ENCODE data around the gene TTYH2.

TTYH2 gene

GRCh38 chr17:74216505-74216904 is 3.1 kb downstream of the TTYH2 start:
- H3K27me3 ChIP-seq (ENCODE audit: control insufficient read depth, insufficient read depth, low read length), result peaks cover 46% of the 10 kb centered on the region
- no peaks in the 10 kb centered on the region for H3K9me3 ChIP-seq (ENCODE audit: control insufficient read depth, insufficient read depth, low read depth, low read length)
- H3K36me3 ChIP-seq (ENCODE audit: control insufficient read depth, insufficient read depth, low read length), result no peaks in the 10 kb centered on the region
- H3K27ac ChIP-seq (ENCODE audit: low read depth, low read length), result no peak overlapping the region
- no peak overlapping the region for H3K4me3 ChIP-seq (ENCODE audit: low read depth, low read length)
- peaks cover 14% of the 10 kb centered on the region for H3K4me1 ChIP-seq (ENCODE audit: control insufficient read depth, insufficient read depth, low read length)
- H3K9ac ChIP-seq (ENCODE audit: low read length), result no peak overlapping the region

- H3K36me3 ChIP-seq (ENCODE audit: control insufficient read depth, insufficient read depth, low read length), result no peaks in the 10 kb centered on the region
- no peak overlapping the region for H3K4me3 ChIP-seq (ENCODE audit: low read depth, low read length)
- H3K27ac ChIP-seq (ENCODE audit: low read depth, low read length), result no peak overlapping the region
- peaks cover 7% of the 10 kb centered on the region for H3K4me1 ChIP-seq (ENCODE audit: control insufficient read depth, insufficient read depth, low read length)
- no peaks in the 10 kb centered on the region for H3K9me3 ChIP-seq (ENCODE audit: control insufficient read depth, insufficient read depth, low read depth, low read length)
- peaks cover 40% of the 10 kb centered on the region for H3K27me3 ChIP-seq (ENCODE audit: control insufficient read depth, insufficient read depth, low read length)
- no peak overlapping the region for H3K9ac ChIP-seq (ENCODE audit: low read length)
Measured at GRCh38 chr17:74217037-74217730, 3.8 kb downstream of the TTYH2 start.

GRCh38 chr17:74217888-74218287 is 4.5 kb downstream of the TTYH2 start:
- H3K27me3 ChIP-seq (ENCODE audit: control insufficient read depth, insufficient read depth, low read length), result peaks cover 33% of the 10 kb centered on the region

GRCh38 chr17:74218436-74218835 is 5.1 kb downstream of the TTYH2 start:
- no peaks in the 10 kb centered on the region for H3K36me3 ChIP-seq (ENCODE audit: control insufficient read depth, insufficient read depth, low read length)
- no peak overlapping the region for H3K4me3 ChIP-seq (ENCODE audit: low read depth, low read length)
- no peak overlapping the region for H3K9ac ChIP-seq (ENCODE audit: low read length)
- no peaks in the 10 kb centered on the region for H3K9me3 ChIP-seq (ENCODE audit: control insufficient read depth, insufficient read depth, low read depth, low read length)
- H3K4me1 ChIP-seq (ENCODE audit: control insufficient read depth, insufficient read depth, low read length), result peaks cover 4% of the 10 kb centered on the region
- peaks cover 30% of the 10 kb centered on the region for H3K27me3 ChIP-seq (ENCODE audit: control insufficient read depth, insufficient read depth, low read length)
- H3K27ac ChIP-seq (ENCODE audit: low read depth, low read length), result no peak overlapping the region

More at GRCh38 chr17:74217888-74218287, 4.5 kb downstream of the TTYH2 start:
- no peaks in the 10 kb centered on the region for H3K9me3 ChIP-seq (ENCODE audit: control insufficient read depth, insufficient read depth, low read depth, low read length)
- no peak overlapping the region for H3K27ac ChIP-seq (ENCODE audit: low read depth, low read length)
- H3K4me1 ChIP-seq (ENCODE audit: control insufficient read depth, insufficient read depth, low read length), result peaks cover 4% of the 10 kb centered on the region
- H3K36me3 ChIP-seq (ENCODE audit: control insufficient read depth, insufficient read depth, low read length), result no peaks in the 10 kb centered on the region
- no peak overlapping the region for H3K9ac ChIP-seq (ENCODE audit: low read length)
- H3K4me3 ChIP-seq (ENCODE audit: low read depth, low read length), result no peak overlapping the region

GRCh38 chr17:74219576-74220133 is 6.3 kb downstream of the TTYH2 start:
- H3K4me1 ChIP-seq (ENCODE audit: control insufficient read depth, insufficient read depth, low read length), result no peaks in the 10 kb centered on the region; the same call in 1 of the 2 replicates
- no peaks in the 10 kb centered on the region for H3K36me3 ChIP-seq (ENCODE audit: control insufficient read depth, insufficient read depth, low read length)
- H3K9me3 ChIP-seq (ENCODE audit: control insufficient read depth, insufficient read depth, low read depth, low read length), result no peaks in the 10 kb centered on the region
- no peak overlapping the region for H3K27ac ChIP-seq (ENCODE audit: low read depth, low read length)
- H3K27me3 ChIP-seq (ENCODE audit: control insufficient read depth, insufficient read depth, low read length), result peaks cover 18% of the 10 kb centered on the region; the same call in 1 of the 2 replicates
- no peak overlapping the region for H3K9ac ChIP-seq (ENCODE audit: low read length)
- H3K4me3 ChIP-seq (ENCODE audit: low read depth, low read length), result no peak overlapping the region

- Histone ChIP-seq H3K36me3 (ENCODE audit: control insufficient read depth, insufficient read depth, low read length) (no peaks in the 10 kb centered on the region), H3K27me3 (ENCODE audit: control insufficient read depth, insufficient read depth, low read length) (peaks cover 14% of the 10 kb centered on the region; the same call in 1 of the 2 replicates), H3K9ac (ENCODE audit: low read length) (no peak overlapping the region), H3K9me3 (ENCODE audit: control insufficient read depth, insufficient read depth, low read depth, low read length) (no peaks in the 10 kb centered on the region), H3K4me1 (ENCODE audit: control insufficient read depth, insufficient read depth, low read length) (no peaks in the 10 kb centered on the region; the same call in 1 of the 2 replicates), H3K4me3 (ENCODE audit: low read depth, low read length) (no peak overlapping the region), H3K27ac (ENCODE audit: low read depth, low read length) (no peak overlapping the region)
Measured at GRCh38 chr17:74220219-74220618, 6.8 kb downstream of the TTYH2 start.

GRCh38 chr17:74220946-74221818 is 7.8 kb downstream of the TTYH2 start:
- Histone ChIP-seq H3K27ac (ENCODE audit: low read depth, low read length) (no peak overlapping the region), H3K4me3 (ENCODE audit: low read depth, low read length) (no peak overlapping the region), H3K9ac (ENCODE audit: low read length) (no peak overlapping the region), H3K27me3 (ENCODE audit: control insufficient read depth, insufficient read depth, low read length) (peaks cover 4% of the 10 kb centered on the region; the same call in 1 of the 2 replicates), H3K4me1 (ENCODE audit: control insufficient read depth, insufficient read depth, low read length) (no peaks in the 10 kb centered on the region; the same call in 1 of the 2 replicates), H3K36me3 (ENCODE audit: control insufficient read depth, insufficient read depth, low read length) (no peaks in the 10 kb centered on the region), H3K9me3 (ENCODE audit: control insufficient read depth, insufficient read depth, low read depth, low read length) (no peaks in the 10 kb centered on the region)

GRCh38 chr17:74222399-74222798 is 9.0 kb downstream of the TTYH2 start:
- Histone ChIP-seq H3K27ac (ENCODE audit: low read depth, low read length) (no peak overlapping the region), H3K4me3 (ENCODE audit: low read depth, low read length) (no peak overlapping the region), H3K9me3 (ENCODE audit: control insufficient read depth, insufficient read depth, low read depth, low read length) (no peaks in the 10 kb centered on the region), H3K27me3 (ENCODE audit: control insufficient read depth, insufficient read depth, low read length) (no peaks in the 10 kb centered on the region), H3K9ac (ENCODE audit: low read length) (no peak overlapping the region), H3K4me1 (ENCODE audit: control insufficient read depth, insufficient read depth, low read length) (no peaks in the 10 kb centered on the region; the same call in 1 of the 2 replicates), H3K36me3 (ENCODE audit: control insufficient read depth, insufficient read depth, low read length) (no peaks in the 10 kb centered on the region)

- Histone ChIP-seq H3K9me3 (ENCODE audit: control insufficient read depth, insufficient read depth, low read depth, low read length) (no peaks in the 10 kb centered on the region), H3K9ac (ENCODE audit: low read length) (no peak overlapping the region), H3K27ac (ENCODE audit: low read depth, low read length) (no peak overlapping the region), H3K4me3 (ENCODE audit: low read depth, low read length) (no peak overlapping the region), H3K4me1 (ENCODE audit: control insufficient read depth, insufficient read depth, low read length) (no peaks in the 10 kb centered on the region; the same call in 1 of the 2 replicates), H3K27me3 (ENCODE audit: control insufficient read depth, insufficient read depth, low read length) (no peaks in the 10 kb centered on the region), H3K36me3 (ENCODE audit: control insufficient read depth, insufficient read depth, low read length) (no peaks in the 10 kb centered on the region)
Measured at GRCh38 chr17:74223901-74224300, 10.5 kb downstream of the TTYH2 start.

- Histone ChIP-seq H3K27ac (ENCODE audit: low read depth, low read length) (no peak overlapping the region), H3K9ac (ENCODE audit: low read length) (no peak overlapping the region), H3K27me3 (ENCODE audit: control insufficient read depth, insufficient read depth, low read length) (no peaks in the 10 kb centered on the region), H3K9me3 (ENCODE audit: control insufficient read depth, insufficient read depth, low read depth, low read length) (no peaks in the 10 kb centered on the region), H3K36me3 (ENCODE audit: control insufficient read depth, insufficient read depth, low read length) (no peaks in the 10 kb centered on the region), H3K4me1 (ENCODE audit: control insufficient read depth, insufficient read depth, low read length) (no peaks in the 10 kb centered on the region; the same call in 1 of the 2 replicates), H3K4me3 (ENCODE audit: low read depth, low read length) (no peak overlapping the region)
Measured at GRCh38 chr17:74224959-74225725, 11.8 kb downstream of the TTYH2 start.
